Nephron progenitor cell (in vitro differentiated cells): ENCODE measurements around the gene LARP1.
"Not testable (repeated sequence)": the region's sequence is repeated elsewhere in the genome, so short reads cannot be mapped to it uniquely, and the experiment has no call there.

Experiments
- DNase-seq: peaks from one replicate; pipeline ENCODE4 v3.0.0; 2021
- H3K27ac Mint-ChIP-seq: 2 replicates; pipeline ENCODE4 v1.8.0; 2021; ENCODE audit warnings: mild to moderate bottlenecking, moderate library complexity, mixed read lengths
- H3K27me3 Mint-ChIP-seq: 2 replicates; pipeline ENCODE4 v1.8.0; 2021; ENCODE audit warnings: mild to moderate bottlenecking, low read depth, mixed read lengths; ENCODE audit not compliant: poor library complexity
- H3K36me3 Mint-ChIP-seq: 2 replicates; pipeline ENCODE4 v1.8.0; 2021; ENCODE audit warnings: low read depth, mixed read lengths
- H3K4me1 Mint-ChIP-seq: 2 replicates; pipeline ENCODE4 v1.8.0; 2021; ENCODE audit warnings: mixed read lengths
- H3K4me3 Mint-ChIP-seq: 2 replicates; pipeline ENCODE4 v1.8.0; 2021; ENCODE audit warnings: mild to moderate bottlenecking, moderate library complexity, mixed read lengths
- H3K9me3 Mint-ChIP-seq: 2 replicates; pipeline ENCODE4 v1.8.0; 2021; ENCODE audit warnings: mild to moderate bottlenecking, moderate library complexity, mixed read lengths
- CTCF ChIP-seq: fragments of 200-600 bp; sonication (generic); IDR thresholded peaks from 2 replicates; pipeline ENCODE4 v1.5.0; 2021; ENCODE audit warnings: antibody characterized with exemption

The LARP1 gene

DNA sequence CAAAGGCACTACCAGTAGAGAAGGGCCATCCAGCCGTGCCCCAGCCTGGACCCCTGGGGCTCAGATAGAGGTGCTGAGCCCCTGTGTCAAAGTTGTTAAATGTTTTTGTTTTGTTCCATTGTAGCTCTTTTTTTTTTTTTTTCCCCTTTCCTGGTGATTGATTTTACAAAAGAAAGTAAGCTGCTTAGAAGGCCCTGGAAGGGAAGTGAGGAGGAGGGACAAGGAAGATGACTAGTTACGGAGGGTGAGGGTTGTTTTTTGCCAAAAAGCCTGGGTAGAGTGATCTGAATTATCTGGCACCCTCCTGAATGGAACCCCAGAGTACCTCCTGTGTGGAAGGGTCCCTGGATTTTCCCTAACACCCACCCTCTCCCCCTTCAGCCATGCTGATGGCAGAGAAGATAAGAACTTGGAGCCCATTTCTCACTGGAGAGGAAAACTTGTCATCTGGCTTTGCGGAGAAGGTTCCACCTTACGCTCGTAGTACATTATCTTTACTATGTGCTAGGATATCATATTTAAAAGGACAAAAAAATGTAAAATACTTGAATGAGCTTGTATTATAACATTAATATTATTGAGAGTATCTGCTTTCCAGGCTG is 61.8 kb downstream of the LARP1 start:
- H3K36me3 Mint-ChIP-seq = peaks cover 87% of the 10 kb centered on the region
- H3K4me3 Mint-ChIP-seq = no peak overlapping the region
- H3K27me3 Mint-ChIP-seq = no peaks in the 10 kb centered on the region
- no peak for TF ChIP-seq CTCF
- H3K4me1 Mint-ChIP-seq = peaks cover 12% of the 10 kb centered on the region
- H3K9me3 Mint-ChIP-seq = no peaks in the 10 kb centered on the region
- H3K27ac Mint-ChIP-seq = peak overlapping the region; percentile 96
- no peak for DNase-seq

DNA sequence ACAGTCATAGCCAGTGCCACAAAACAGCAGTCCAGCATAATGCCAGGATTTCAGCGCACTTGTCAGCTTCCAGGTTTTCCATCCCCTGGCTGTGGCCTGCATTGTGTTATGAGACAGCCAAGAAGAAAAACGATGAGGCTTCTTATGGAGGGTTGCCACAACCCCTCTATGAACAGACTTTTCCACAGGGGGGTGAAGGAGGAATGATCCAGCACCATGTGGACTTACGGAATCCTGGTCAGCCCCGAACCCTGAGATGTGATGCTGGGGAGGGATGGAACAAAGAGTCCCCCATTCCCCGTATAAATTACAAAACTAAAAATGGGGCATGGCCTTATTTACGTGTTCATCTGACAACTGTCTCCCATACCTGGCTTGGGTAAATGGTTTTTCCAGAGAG is 62.6 kb downstream of the LARP1 start:
- H3K36me3 Mint-ChIP-seq = peaks cover 87% of the 10 kb centered on the region

GRCh38 chr5:154818471-154819116 is 63.4 kb downstream of the LARP1 start:
- DNase-seq = no peak
- Mint-ChIP-seq H3K27me3 (no peaks in the 10 kb centered on the region), H3K4me1 (peaks cover 12% of the 10 kb centered on the region), H3K4me3 (no peak overlapping the region), H3K27ac (peak overlapping the region; percentile 89), H3K36me3 (peaks cover 86% of the 10 kb centered on the region), H3K9me3 (no peaks in the 10 kb centered on the region)
- no peak for TF ChIP-seq CTCF

More for the DNA sequence above, 62.6 kb downstream of the LARP1 start:
- no peak for DNase-seq
- H3K9me3 Mint-ChIP-seq = no peaks in the 10 kb centered on the region
- H3K4me1 Mint-ChIP-seq = peaks cover 12% of the 10 kb centered on the region
- TF ChIP-seq CTCF = no peak
- no peak overlapping the region for H3K4me3 Mint-ChIP-seq
- peak overlapping the region; percentile 25 for H3K27ac Mint-ChIP-seq
- H3K27me3 Mint-ChIP-seq = no peaks in the 10 kb centered on the region

DNA sequence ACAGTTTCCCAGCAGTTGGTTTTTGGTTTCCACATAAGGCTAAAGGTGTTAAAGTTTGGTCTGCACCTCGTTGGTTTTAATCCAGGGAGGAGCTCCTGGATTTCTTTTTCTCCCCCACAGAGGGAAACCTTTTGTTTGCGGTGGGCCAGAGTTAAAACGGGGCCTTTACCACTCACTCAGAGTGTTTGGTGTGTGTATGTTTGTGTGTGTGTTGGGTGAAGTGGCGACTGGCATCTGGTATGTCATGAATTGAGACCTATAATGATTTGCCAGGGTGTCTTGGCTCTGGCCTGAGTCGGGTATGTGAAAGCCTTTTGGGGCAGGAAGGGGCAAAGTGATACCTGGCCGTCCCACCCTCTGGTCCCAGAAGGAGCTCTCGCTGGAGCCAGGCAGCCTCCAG is 64.4 kb downstream of the LARP1 start:
- no peak for TF ChIP-seq CTCF

DNA sequence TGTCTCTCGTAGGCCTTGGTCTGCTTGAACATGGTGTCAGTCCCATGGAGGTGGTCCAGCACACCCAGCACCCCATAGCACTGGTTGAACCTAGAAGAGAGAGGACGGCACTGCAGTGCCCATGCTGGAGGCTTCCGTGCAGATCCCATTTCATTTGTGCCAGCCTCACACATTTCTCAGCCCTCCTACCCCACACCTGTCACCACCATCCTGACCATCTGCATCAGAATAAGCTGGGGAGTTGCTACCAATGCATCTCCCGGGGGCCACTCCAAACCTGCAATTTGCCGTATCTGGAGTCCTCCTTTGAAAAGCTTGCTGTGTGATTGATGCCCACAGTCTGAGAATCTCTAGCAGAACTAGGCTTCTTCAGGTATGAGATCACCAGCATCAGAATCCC is 65.2 kb downstream of the LARP1 start:
- H3K27ac Mint-ChIP-seq = peak overlapping the region; percentile 42

More for the DNA sequence above, 64.4 kb downstream of the LARP1 start:
- no peak for DNase-seq
- Mint-ChIP-seq H3K27ac (peak overlapping the region; percentile 64), H3K4me1 (peaks cover 12% of the 10 kb centered on the region), H3K27me3 (no peaks in the 10 kb centered on the region), H3K4me3 (no peak overlapping the region), H3K36me3 (peaks cover 80% of the 10 kb centered on the region), H3K9me3 (no peaks in the 10 kb centered on the region)

GRCh38 chr5:154822896-154823295 is 67.7 kb downstream of the LARP1 start:
- H3K4me3 Mint-ChIP-seq, DNase-seq, H3K27me3 Mint-ChIP-seq, H3K9me3 Mint-ChIP-seq: not testable (repeated sequence)
- Mint-ChIP-seq H3K36me3 (peaks cover 67% of the 10 kb centered on the region), H3K27ac (peak overlapping the region; percentile 81), H3K4me1 (peaks cover 12% of the 10 kb centered on the region)

More for the DNA sequence above, 65.2 kb downstream of the LARP1 start:
- TF ChIP-seq CTCF = no peak
- no peaks in the 10 kb centered on the region for H3K27me3 Mint-ChIP-seq
- DNase-seq = no peak
- H3K36me3 Mint-ChIP-seq = peaks cover 72% of the 10 kb centered on the region
- H3K4me1 Mint-ChIP-seq = peaks cover 12% of the 10 kb centered on the region
- no peak overlapping the region for H3K4me3 Mint-ChIP-seq
- no peaks in the 10 kb centered on the region for H3K9me3 Mint-ChIP-seq
